Measurements from ENCODE around the gene COG4.

COG4 gene

DNA sequence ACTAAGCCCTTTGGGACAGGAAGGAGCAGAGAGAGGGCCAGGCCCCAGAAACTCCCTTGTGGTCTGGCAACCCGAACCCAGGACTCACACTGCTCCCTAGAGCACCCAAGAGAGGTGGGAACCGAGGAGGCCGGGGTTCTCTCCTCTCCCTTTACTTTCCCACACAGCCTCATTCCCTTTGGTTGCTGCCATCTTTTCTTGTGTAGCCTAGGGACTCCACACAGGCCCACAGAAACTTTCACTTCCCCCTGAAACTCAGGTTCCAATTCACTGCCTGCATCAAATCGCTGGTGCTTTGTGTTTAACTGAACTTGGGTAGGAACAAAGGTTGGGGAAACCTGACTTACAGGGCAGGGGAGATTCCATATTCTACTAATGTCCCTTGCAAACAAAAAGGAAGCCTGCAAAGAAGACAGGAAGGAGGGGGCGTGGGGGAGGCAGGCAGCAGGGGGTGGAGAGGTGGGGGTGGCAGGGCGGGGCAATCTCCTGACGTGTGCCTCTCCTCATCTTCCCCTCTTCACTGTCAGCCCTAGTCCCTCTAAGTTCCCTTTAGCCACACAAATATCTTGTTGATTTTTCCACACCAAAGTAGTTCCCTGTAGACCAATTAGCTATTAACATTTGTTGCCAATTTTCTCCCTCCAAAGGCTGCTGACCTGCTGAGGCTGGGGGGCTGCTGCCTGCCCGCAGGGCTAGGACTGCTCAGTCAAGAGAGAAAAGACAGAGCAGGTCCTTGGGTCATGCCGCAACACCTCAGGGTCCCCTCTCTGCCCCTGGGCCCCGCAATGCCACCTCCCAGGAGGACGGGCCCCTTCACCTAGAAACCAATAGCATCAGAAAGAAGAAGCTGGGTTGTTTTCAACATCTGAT lies 92.5 kb downstream of the COG4 start:
- peak in 1 of 3 experiments; percentile 49 for DNase-seq
